ENCODE measurements around the gene CAMP. TPM values are rescaled to one million over a fixed set of nuclear protein-coding genes. Genes with fewer than 3 reads are reported as not detected.

Gene CAMP
- total and polyA plus RNA-seq, 2 of the 13 experiments (the other 11 are each of a cell fraction or from before 2014, with no cell fraction given) = not detected

DNA sequence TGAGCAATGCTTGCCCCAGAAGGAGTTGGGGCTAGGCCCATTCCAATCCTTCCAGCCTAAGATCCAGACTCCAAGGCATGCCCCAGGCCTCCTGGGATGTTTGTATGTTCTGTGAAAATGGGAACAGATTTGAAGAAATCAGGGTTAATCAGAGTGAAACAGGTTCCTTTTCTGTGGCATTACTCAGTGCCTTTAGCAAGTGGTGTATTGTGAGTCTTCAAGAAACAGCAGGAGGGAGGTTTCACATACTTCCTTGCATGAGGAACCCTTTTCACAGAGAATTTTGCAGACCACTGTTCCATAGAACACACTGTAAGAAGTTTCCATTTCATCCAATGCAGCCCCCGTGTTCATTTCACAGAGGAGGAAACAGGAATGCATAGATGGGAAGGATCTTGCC lies 26.7 kb upstream of the CAMP start:
- no peak for ATAC-seq
- Histone ChIP-seq H3K9me3 (ENCODE audit: low read length) (no peaks in the 10 kb centered on the region), H3K4me3 (replicated peaks in 1 of 3; ENCODE audit: insufficient read depth in 1 of 3, low read depth in 2 of 3, low read length in 3 of 3) (no peak overlapping the region), H3K36me3 (replicated peaks in 1 of 2; ENCODE audit: control insufficient read depth in 1 of 2, insufficient read depth in 2 of 2, low read length in 2 of 2) (no peaks in the 10 kb centered on the region), H3K9ac (ENCODE audit: insufficient read depth, low read depth, low read length) (no peak overlapping the region), H3K27me3 (ENCODE audit: control insufficient read depth in 1 of 2, insufficient read depth in 2 of 2, low read length in 2 of 2) (peaks cover 0 to 10% of the 10 kb centered on the region in 2 experiments; a peak in 2 of 5 replicates), H2AFZ (ENCODE audit: low read length) (no peak overlapping the region), H4K20me1 (ENCODE audit: insufficient read depth, low read length) (no peaks in the 10 kb centered on the region), H3K4me2 (ENCODE audit: low read depth, low read length) (no peak overlapping the region), H3K27ac (ENCODE audit: extremely low read length, insufficient read depth, low read length) (no peak overlapping the region), H3K79me2 (ENCODE audit: insufficient read depth, low read length) (no peaks in the 10 kb centered on the region), H3K4me1 (ENCODE audit: insufficient read depth, low read length) (peaks cover 6% of the 10 kb centered on the region; the same call in 1 of the 2 replicates)
- TF ChIP-seq HNF4A (CRISPR knock-in tag; IDR thresholded peaks at IDR 0.05) = no peak
- TF ChIP-seq ZNF788 (CRISPR knock-in tag; IDR thresholded peaks at IDR 0.05; ENCODE audit: borderline replicate concordance) = no peak
- no peak for TF ChIP-seq POGZ (CRISPR knock-in tag; IDR thresholded peaks at IDR 0.05)
- TF ChIP-seq EZH2 (conservative IDR thresholded peaks at IDR 0.05; ENCODE audit: low read depth, low read length) = no peak
- no peak for TF ChIP-seq USF2 (IDR thresholded peaks at IDR 0.05; ENCODE audit: low read depth, low read length)
- TF ChIP-seq USF2 (CRISPR knock-in tag; IDR thresholded peaks at IDR 0.05; ENCODE audit: borderline replicate concordance) = no peak
- no peak for TF ChIP-seq ZSCAN31 (CRISPR knock-in tag; IDR thresholded peaks at IDR 0.05; ENCODE audit: low read depth)
- no peak for TF ChIP-seq ARNTL (CRISPR knock-in tag; IDR thresholded peaks at IDR 0.05)
- TF ChIP-seq, protein P1, sequence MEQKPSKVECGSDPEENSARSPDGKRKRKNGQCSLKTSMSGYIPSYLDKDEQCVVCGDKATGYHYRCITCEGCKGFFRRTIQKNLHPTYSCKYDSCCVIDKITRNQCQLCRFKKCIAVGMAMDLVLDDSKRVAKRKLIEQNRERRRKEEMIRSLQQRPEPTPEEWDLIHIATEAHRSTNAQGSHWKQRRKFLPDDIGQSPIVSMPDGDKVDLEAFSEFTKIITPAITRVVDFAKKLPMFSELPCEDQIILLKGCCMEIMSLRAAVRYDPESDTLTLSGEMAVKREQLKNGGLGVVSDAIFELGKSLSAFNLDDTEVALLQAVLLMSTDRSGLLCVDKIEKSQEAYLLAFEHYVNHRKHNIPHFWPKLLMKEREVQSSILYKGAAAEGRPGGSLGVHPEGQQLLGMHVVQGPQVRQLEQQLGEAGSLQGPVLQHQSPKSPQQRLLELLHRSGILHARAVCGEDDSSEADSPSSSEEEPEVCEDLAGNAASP (CRISPR knock-in tag; IDR thresholded peaks at IDR 0.05; ENCODE audit: borderline replicate concordance) = no peak
- TF ChIP-seq RBFOX2 (IDR thresholded peaks at IDR 0.05; ENCODE audit: low read depth, low read length) = no peak
- ChIA-PET POLR2A (no interaction called here), CTCF (ENCODE audit: low intra/inter-chr PET ratio, low total read pairs) (no interaction called here)
- 40% methylated on average over 1 of the region's 1 CpG for WGBS (ENCODE audit: low lambda C conversion rate)
- intact Hi-C loops (cut with micrococcal nuclease; ENCODE audit: unreplicated experiment) = no loop called here
- BruUV-seq (replicated peaks) = no TSS peak
- FAIRE-seq = no peak
- no peak for DNase-seq (ENCODE audit: low spot score)
- in situ Hi-C loops (cut with HindIII; ENCODE audit: extremely low pct_ligation_motif_present, low pct_unique_long_range_greater_than_20kb) = no loop called here

Measured in HepG2 (cell line).